Tibial nerve (tissue), 4 donors: ENCODE measurements around the gene SPSB4. TPM values are rescaled to one million over a fixed set of nuclear protein-coding genes. Genes with fewer than 3 reads are reported as not detected.

ENCODE experiments used
- DNase-seq, 2 donors: peaks; one replicate each; pipeline ENCODE4 v3.0.0-alpha.2; 2019; ENCODE audit warnings: low spot score in 2 of 2
- H3K27ac ChIP-seq, 4 donors: fragments of 200-600 bp; sonication (generic) in 3 of 4; one replicate each; pipeline ENCODE4 v1.5.1; 2017 to 2019; ENCODE audit warnings: mild to moderate bottlenecking in 1 of 4
- H3K27me3 ChIP-seq, 2 donors: fragments of 200-600 bp; sonication (generic) in 1 of 2; one replicate each; pipeline versions ENCODE4 v1.5.1 to v1.6.0; 2017 to 2019
- H3K36me3 ChIP-seq, 3 donors: fragments of 200-600 bp; sonication (generic); one replicate each; pipeline ENCODE4 v1.5.1; 2018 to 2019
- H3K4me1 ChIP-seq, 4 donors: fragments of 200-600 bp; sonication (generic) in 3 of 4; one replicate each; pipeline ENCODE4 v1.5.1; 2017 to 2019
- H3K4me3 ChIP-seq, 4 donors: fragments of 200-600 bp; sonication (generic) in 3 of 4; one replicate each; pipeline ENCODE4 v1.5.1; 2017 to 2019; ENCODE audit warnings: mild to moderate bottlenecking in 1 of 4, moderate library complexity in 1 of 4
- H3K9me3 ChIP-seq, 4 donors: fragments of 200-600 bp; sonication (generic) in 3 of 4; one replicate each; pipeline ENCODE4 v1.5.1; 2017 to 2019
- CTCF ChIP-seq, 5 experiments: fragments of 200-600 bp in 3 of 5; fragments of 450-650 bp in 2 of 5; sonication (generic) in 3 of 5; IDR thresholded peaks; one replicate each; pipeline ENCODE4 v1.5.1; 2016 to 2019; ENCODE audit warnings: antibody characterized with exemption in 5 of 5, mild to moderate bottlenecking in 3 of 5, moderate library complexity in 2 of 5
- EP300 ChIP-seq, 2 donors: sonication (generic); formaldehyde crosslinking; IDR thresholded peaks; one replicate each; pipeline ENCODE4 v1.6.1; 2017; ENCODE audit warnings: antibody characterized with exemption in 2 of 2, mild to moderate bottlenecking in 1 of 2
- POLR2A ChIP-seq, 2 donors: fragments of 450-650 bp; IDR thresholded peaks; one replicate each; pipeline ENCODE4 v1.6.1; 2017; ENCODE audit warnings: antibody characterized with exemption in 2 of 2, mild to moderate bottlenecking in 2 of 2, moderate library complexity in 2 of 2
- WGBS, 2 donors: methylation state at CpG; one replicate each; pipeline ENCODE4 v1.1.5; 2018; 5-methylcytosine and 5-hydroxymethylcytosine counted together
- total RNA-seq, 4 donors: library from RNA; depleted of rRNA; stranded (reverse); fragments of >200 nt; gene quantifications; one replicate each; pipeline ENCODE4 v1.1.0, GENCODE V29; 2016

Gene SPSB4
- total RNA-seq, 4 donors from 2014 or later, result 0.63 to 2.0 TPM; not detected in 2

GRCh38 chr3:141100531-141101320, 49.6 kb downstream of the SPSB4 start:
- Histone ChIP-seq H3K27me3 (no peaks in the 10 kb centered on the region), H3K4me1 (peaks cover 0 to 2% (median 0%) of the 10 kb centered on the region in 4 donors), H3K36me3 (no peaks in the 10 kb centered on the region), H3K9me3 (no peaks in the 10 kb centered on the region), H3K27ac (no peak overlapping the region), H3K4me3 (no peak overlapping the region)
- no peak for TF ChIP-seq POLR2A (IDR thresholded peaks at IDR 0.05)
- 92 to 93% methylated on average over 8 of the region's 8 CpGs for WGBS, 2 donors
- no peak for DNase-seq

GRCh38 chr3:141102372-141102771, 51.2 kb downstream of the SPSB4 start:
- DNase-seq, result no peak
- no peaks in the 10 kb centered on the region for H3K36me3 ChIP-seq
- no peak overlapping the region for H3K27ac ChIP-seq
- WGBS, 2 donors, result 94 to 100% methylated on average over 1 of the region's 1 CpG
- no peak overlapping the region for H3K4me3 ChIP-seq
- no peaks in the 10 kb centered on the region for H3K27me3 ChIP-seq
- H3K9me3 ChIP-seq, result no peaks in the 10 kb centered on the region
- no peaks in the 10 kb centered on the region for H3K4me1 ChIP-seq
- TF ChIP-seq CTCF (IDR thresholded peaks at IDR 0.05) (no peak), EP300 (IDR thresholded peaks at IDR 0.05) (no peak), POLR2A (IDR thresholded peaks at IDR 0.05) (no peak)

- Histone ChIP-seq H3K4me1 (no peaks in the 10 kb centered on the region), H3K9me3 (no peaks in the 10 kb centered on the region), H3K4me3 (no peak overlapping the region), H3K27me3 (no peaks in the 10 kb centered on the region), H3K27ac (no peak overlapping the region), H3K36me3 (no peaks in the 10 kb centered on the region)
- TF ChIP-seq EP300 (IDR thresholded peaks at IDR 0.05), result no peak
- no peak for TF ChIP-seq CTCF (IDR thresholded peaks at IDR 0.05)
- TF ChIP-seq POLR2A (IDR thresholded peaks at IDR 0.05), result no peak
- WGBS, 2 donors, result 66 to 79% methylated on average over 2 of the region's 2 CpGs
- DNase-seq, result no peak
Measured at GRCh38 chr3:141103067-141103466, 51.9 kb downstream of the SPSB4 start.

- 93 to 94% methylated on average over 4 of the region's 4 CpGs for WGBS, 2 donors
- H3K27me3 ChIP-seq, result no peaks in the 10 kb centered on the region
- no peak overlapping the region for H3K4me3 ChIP-seq
- no peak for DNase-seq
- H3K4me1 ChIP-seq, result no peaks in the 10 kb centered on the region
- no peak overlapping the region for H3K27ac ChIP-seq
- no peaks in the 10 kb centered on the region for H3K9me3 ChIP-seq
- no peaks in the 10 kb centered on the region for H3K36me3 ChIP-seq
- TF ChIP-seq EP300 (IDR thresholded peaks at IDR 0.05) (no peak), CTCF (IDR thresholded peaks at IDR 0.05) (no peak), POLR2A (IDR thresholded peaks at IDR 0.05) (no peak)
Measured at GRCh38 chr3:141103503-141103902, 52.4 kb downstream of the SPSB4 start.

GRCh38 chr3:141104151-141104821, 53.1 kb downstream of the SPSB4 start:
- H3K4me3 ChIP-seq, result no peak overlapping the region
- no peaks in the 10 kb centered on the region for H3K36me3 ChIP-seq
- DNase-seq, result peak in 1 of 2 donors; percentile 21
- no peaks in the 10 kb centered on the region for H3K27me3 ChIP-seq
- no peaks in the 10 kb centered on the region for H3K4me1 ChIP-seq
- 69 to 71% methylated on average over 12 of the region's 12 CpGs for WGBS, 2 donors
- no peak overlapping the region for H3K27ac ChIP-seq
- no peaks in the 10 kb centered on the region for H3K9me3 ChIP-seq
- TF ChIP-seq CTCF (IDR thresholded peaks at IDR 0.05) (no peak), POLR2A (IDR thresholded peaks at IDR 0.05) (no peak), EP300 (IDR thresholded peaks at IDR 0.05) (no peak)
